ENCODE measurements around the gene XRCC1.

- TF ChIP-seq, protein P1, sequence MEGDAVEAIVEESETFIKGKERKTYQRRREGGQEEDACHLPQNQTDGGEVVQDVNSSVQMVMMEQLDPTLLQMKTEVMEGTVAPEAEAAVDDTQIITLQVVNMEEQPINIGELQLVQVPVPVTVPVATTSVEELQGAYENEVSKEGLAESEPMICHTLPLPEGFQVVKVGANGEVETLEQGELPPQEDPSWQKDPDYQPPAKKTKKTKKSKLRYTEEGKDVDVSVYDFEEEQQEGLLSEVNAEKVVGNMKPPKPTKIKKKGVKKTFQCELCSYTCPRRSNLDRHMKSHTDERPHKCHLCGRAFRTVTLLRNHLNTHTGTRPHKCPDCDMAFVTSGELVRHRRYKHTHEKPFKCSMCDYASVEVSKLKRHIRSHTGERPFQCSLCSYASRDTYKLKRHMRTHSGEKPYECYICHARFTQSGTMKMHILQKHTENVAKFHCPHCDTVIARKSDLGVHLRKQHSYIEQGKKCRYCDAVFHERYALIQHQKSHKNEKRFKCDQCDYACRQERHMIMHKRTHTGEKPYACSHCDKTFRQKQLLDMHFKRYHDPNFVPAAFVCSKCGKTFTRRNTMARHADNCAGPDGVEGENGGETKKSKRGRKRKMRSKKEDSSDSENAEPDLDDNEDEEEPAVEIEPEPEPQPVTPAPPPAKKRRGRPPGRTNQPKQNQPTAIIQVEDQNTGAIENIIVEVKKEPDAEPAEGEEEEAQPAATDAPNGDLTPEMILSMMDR (conservative IDR thresholded peaks at IDR 0.05): no peak
- no peak for TF ChIP-seq ZFX (IDR thresholded peaks at IDR 0.05)
Observed at GRCh38 chr19:43574424-43575155, 737 bp downstream of the XRCC1 start.

All from C4-2B (cell line).